HepG2 (cell line): ENCODE data around the gene SNED1. TPM values are rescaled to one million over a fixed set of nuclear protein-coding genes. Genes with fewer than 3 reads are reported as not detected.
"Not testable (repeated sequence)": the region's sequence is repeated elsewhere in the genome, so short reads cannot be mapped to it uniquely, and the experiment has no call there.

Experiments
- GFI1 ChIP-seq: sonication (generic); formaldehyde crosslinking; IDR thresholded peaks from 2 replicates; pipeline ENCODE4 v1.5.0; 2020; ENCODE audit warnings: missing genetic modification reagents, mild to moderate bottlenecking, borderline replicate concordance
- NAIF1 ChIP-seq: sonication (generic); formaldehyde crosslinking; IDR thresholded peaks from 2 replicates; pipeline ENCODE4 v1.5.0; 2020; ENCODE audit warnings: mild to moderate bottlenecking, missing genetic modification reagents, borderline replicate concordance
- SKI ChIP-seq: fragments of 450-650 bp; IDR thresholded peaks from one replicate; pipeline ENCODE4 v1.6.1; 2018; ENCODE audit warnings: mild to moderate bottlenecking; ENCODE audit not compliant: partially characterized antibody
- SMAD3 ChIP-seq: sonication (generic); formaldehyde crosslinking; IDR thresholded peaks from 2 replicates; pipeline ENCODE4 v1.4.0; 2020; ENCODE audit warnings: missing genetic modification reagents
- TARDBP ChIP-seq: sonication (generic); formaldehyde crosslinking; IDR thresholded peaks from 2 replicates; pipeline ENCODE4 v1.8.0; 2022; ENCODE audit warnings: mild to moderate bottlenecking, missing genetic modification reagents
- polyA plus RNA-seq, 8 experiments: library from polyadenylated mRNA; depleted of rRNA in 3 of 8; stranded (reverse) in 7 of 8; unstranded in 1 of 8; fragments of >200 nt; fragmentation: Illumina TruSeq in 4 of 8; extraction: Trizol in 4 of 8; gene quantifications; 2 replicates each; pipeline versions ENCODE4 v1.2.1 to v1.2.3, GENCODE V29; 2011 to 2016; ENCODE audit warnings: low read depth in 4 of 8, missing spikeins in 1 of 8, mixed read lengths in 1 of 8; ENCODE audit not compliant: insufficient read depth in 1 of 8
- total RNA-seq, 5 experiments: library from RNA; depleted of rRNA; stranded (reverse); fragments of >200 nt; fragmentation: Illumina TruSeq; extraction: Trizol; gene quantifications; 2 replicates each; pipeline ENCODE4 v1.2.3, GENCODE V29; 2016; ENCODE audit warnings: low read depth in 1 of 5
- TF ChIP-seq, protein P1 (sequence below), 2 experiments: fragments of 450-650 bp in 1 of 2; sonication (generic) in 1 of 2; formaldehyde crosslinking in 1 of 2; IDR thresholded peaks; 2 replicates each; pipeline versions ENCODE4 v1.6.1 to v1.8.0; 2016 to 2022; ENCODE audit warnings: antibody characterized with exemption in 1 of 2, mild to moderate bottlenecking in 1 of 2, missing genetic modification reagents in 1 of 2
- TF ChIP-seq, protein P2 (sequence below), 2 experiments: sonication (generic) in 1 of 2; formaldehyde crosslinking in 1 of 2; IDR thresholded peaks; 2 replicates each; pipeline versions ENCODE4 v1.6.1 to v1.9.0; 2014 to 2022; ENCODE audit warnings: antibody characterized with exemption in 1 of 2, borderline replicate concordance in 1 of 2, inconsistent platforms in 1 of 2, low read depth in 1 of 2, missing genetic modification reagents in 1 of 2
- TF ChIP-seq, protein P3 (sequence below): sonication (generic); formaldehyde crosslinking; IDR thresholded peaks from 2 replicates; pipeline ENCODE4 v1.4.0; 2020; ENCODE audit warnings: missing genetic modification reagents
- TF ChIP-seq, protein P4 (sequence below): sonication (generic); formaldehyde crosslinking; IDR thresholded peaks from 2 replicates; pipeline ENCODE4 v1.8.1; 2023; ENCODE audit warnings: mild to moderate bottlenecking, missing genetic modification reagents, borderline replicate concordance

SNED1 gene
- total and polyA plus RNA-seq, 2 of the 13 experiments (the other 11 are each of a cell fraction or from before 2014, with no cell fraction given), result 0.15 to 0.65 TPM

DNA sequence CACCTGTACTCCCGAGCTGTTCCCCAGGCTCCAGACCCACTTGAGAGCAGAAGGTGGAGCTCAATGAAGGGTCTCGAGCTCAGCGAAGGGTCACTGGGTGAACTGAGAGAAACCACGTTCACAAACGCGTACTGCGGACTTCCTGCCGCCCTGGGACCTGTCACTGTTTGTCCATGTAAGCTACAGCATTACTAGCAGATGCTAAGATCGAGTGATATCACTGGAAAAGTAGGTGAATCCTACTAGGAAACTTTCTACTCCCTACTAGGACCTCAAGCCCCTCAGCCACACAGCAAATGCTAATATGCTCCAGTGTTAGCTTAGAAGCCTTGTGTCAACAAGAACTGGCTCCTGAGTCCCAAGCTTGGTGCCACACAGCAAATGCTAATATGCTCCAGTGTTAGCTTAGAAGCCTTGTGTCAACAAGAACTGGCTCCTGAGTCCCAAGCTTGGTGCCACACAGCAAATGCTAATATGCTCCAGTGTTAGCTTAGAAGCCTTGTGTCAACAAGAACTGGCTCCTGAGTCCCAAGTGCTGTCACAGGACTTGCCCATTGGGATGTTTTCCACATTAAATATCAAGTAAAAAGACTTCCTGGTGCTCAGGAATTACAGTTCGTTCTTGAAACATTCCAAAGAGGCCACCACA is 94.8 kb downstream of the SNED1 start (continued):
- TF ChIP-seq, protein P1, sequence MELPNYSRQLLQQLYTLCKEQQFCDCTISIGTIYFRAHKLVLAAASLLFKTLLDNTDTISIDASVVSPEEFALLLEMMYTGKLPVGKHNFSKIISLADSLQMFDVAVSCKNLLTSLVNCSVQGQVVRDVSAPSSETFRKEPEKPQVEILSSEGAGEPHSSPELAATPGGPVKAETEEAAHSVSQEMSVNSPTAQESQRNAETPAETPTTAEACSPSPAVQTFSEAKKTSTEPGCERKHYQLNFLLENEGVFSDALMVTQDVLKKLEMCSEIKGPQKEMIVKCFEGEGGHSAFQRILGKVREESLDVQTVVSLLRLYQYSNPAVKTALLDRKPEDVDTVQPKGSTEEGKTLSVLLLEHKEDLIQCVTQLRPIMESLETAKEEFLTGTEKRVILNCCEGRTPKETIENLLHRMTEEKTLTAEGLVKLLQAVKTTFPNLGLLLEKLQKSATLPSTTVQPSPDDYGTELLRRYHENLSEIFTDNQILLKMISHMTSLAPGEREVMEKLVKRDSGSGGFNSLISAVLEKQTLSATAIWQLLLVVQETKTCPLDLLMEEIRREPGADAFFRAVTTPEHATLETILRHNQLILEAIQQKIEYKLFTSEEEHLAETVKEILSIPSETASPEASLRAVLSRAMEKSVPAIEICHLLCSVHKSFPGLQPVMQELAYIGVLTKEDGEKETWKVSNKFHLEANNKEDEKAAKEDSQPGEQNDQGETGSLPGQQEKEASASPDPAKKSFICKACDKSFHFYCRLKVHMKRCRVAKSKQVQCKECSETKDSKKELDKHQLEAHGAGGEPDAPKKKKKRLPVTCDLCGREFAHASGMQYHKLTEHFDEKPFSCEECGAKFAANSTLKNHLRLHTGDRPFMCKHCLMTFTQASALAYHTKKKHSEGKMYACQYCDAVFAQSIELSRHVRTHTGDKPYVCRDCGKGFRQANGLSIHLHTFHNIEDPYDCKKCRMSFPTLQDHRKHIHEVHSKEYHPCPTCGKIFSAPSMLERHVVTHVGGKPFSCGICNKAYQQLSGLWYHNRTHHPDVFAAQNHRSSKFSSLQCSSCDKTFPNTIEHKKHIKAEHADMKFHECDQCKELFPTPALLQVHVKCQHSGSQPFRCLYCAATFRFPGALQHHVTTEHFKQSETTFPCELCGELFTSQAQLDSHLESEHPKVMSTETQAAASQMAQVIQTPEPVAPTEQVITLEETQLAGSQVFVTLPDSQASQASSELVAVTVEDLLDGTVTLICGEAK (IDR thresholded peaks at IDR 0.05), result not testable (repeated sequence)
- TF ChIP-seq, protein P1 (CRISPR knock-in tag; IDR thresholded peaks at IDR 0.05), result 0 out of 2 replicates have a peak, but pooled peaks have one; percentile 32
- TF ChIP-seq SMAD3 (CRISPR knock-in tag) (peak; percentile 77; the same call in 1 of the 2 replicates), SKI (peak; percentile 61), NAIF1 (CRISPR knock-in tag) (0 out of 2 replicates have a peak, but pooled peaks have one; percentile 50), TARDBP (peak; percentile 93), GFI1 (CRISPR knock-in tag) (peak; percentile 68)
- TF ChIP-seq, protein P2, sequence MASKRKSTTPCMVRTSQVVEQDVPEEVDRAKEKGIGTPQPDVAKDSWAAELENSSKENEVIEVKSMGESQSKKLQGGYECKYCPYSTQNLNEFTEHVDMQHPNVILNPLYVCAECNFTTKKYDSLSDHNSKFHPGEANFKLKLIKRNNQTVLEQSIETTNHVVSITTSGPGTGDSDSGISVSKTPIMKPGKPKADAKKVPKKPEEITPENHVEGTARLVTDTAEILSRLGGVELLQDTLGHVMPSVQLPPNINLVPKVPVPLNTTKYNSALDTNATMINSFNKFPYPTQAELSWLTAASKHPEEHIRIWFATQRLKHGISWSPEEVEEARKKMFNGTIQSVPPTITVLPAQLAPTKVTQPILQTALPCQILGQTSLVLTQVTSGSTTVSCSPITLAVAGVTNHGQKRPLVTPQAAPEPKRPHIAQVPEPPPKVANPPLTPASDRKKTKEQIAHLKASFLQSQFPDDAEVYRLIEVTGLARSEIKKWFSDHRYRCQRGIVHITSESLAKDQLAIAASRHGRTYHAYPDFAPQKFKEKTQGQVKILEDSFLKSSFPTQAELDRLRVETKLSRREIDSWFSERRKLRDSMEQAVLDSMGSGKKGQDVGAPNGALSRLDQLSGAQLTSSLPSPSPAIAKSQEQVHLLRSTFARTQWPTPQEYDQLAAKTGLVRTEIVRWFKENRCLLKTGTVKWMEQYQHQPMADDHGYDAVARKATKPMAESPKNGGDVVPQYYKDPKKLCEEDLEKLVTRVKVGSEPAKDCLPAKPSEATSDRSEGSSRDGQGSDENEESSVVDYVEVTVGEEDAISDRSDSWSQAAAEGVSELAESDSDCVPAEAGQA (IDR thresholded peaks at IDR 0.05; ENCODE audit: low read depth), result 0 out of 2 replicates have a peak, but pooled peaks have one; percentile 34
- TF ChIP-seq, protein P2 (CRISPR knock-in tag; IDR thresholded peaks at IDR 0.05; ENCODE audit: borderline replicate concordance), result not testable (repeated sequence)
- TF ChIP-seq, protein P3, sequence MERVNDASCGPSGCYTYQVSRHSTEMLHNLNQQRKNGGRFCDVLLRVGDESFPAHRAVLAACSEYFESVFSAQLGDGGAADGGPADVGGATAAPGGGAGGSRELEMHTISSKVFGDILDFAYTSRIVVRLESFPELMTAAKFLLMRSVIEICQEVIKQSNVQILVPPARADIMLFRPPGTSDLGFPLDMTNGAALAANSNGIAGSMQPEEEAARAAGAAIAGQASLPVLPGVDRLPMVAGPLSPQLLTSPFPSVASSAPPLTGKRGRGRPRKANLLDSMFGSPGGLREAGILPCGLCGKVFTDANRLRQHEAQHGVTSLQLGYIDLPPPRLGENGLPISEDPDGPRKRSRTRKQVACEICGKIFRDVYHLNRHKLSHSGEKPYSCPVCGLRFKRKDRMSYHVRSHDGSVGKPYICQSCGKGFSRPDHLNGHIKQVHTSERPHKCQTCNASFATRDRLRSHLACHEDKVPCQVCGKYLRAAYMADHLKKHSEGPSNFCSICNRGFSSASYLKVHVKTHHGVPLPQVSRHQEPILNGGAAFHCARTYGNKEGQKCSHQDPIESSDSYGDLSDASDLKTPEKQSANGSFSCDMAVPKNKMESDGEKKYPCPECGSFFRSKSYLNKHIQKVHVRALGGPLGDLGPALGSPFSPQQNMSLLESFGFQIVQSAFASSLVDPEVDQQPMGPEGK (CRISPR knock-in tag), result peak; percentile 57
- TF ChIP-seq, protein P4, sequence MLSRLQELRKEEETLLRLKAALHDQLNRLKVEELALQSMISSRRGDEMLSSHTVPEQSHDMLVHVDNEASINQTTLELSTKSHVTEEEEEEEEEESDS (CRISPR knock-in tag), result 0 out of 2 replicates have a peak, but pooled peaks have one; percentile 37
